ENCODE measurements around the gene OMA1. TPM values are rescaled to one million over a fixed set of nuclear protein-coding genes. Genes with fewer than 3 reads are reported as not detected.
A peak's percentile ranks its signal among the peaks of the same experiment; 100 is the strongest.

Gene OMA1
- 12.1 and 17.3 TPM in 2 replicates for polyA plus RNA-seq (2011; rRNA removed)
- 8.1 and 8.9 TPM in 2 replicates for polyA minus RNA-seq (2011; rRNA and poly(A)+ RNA removed)

DNA sequence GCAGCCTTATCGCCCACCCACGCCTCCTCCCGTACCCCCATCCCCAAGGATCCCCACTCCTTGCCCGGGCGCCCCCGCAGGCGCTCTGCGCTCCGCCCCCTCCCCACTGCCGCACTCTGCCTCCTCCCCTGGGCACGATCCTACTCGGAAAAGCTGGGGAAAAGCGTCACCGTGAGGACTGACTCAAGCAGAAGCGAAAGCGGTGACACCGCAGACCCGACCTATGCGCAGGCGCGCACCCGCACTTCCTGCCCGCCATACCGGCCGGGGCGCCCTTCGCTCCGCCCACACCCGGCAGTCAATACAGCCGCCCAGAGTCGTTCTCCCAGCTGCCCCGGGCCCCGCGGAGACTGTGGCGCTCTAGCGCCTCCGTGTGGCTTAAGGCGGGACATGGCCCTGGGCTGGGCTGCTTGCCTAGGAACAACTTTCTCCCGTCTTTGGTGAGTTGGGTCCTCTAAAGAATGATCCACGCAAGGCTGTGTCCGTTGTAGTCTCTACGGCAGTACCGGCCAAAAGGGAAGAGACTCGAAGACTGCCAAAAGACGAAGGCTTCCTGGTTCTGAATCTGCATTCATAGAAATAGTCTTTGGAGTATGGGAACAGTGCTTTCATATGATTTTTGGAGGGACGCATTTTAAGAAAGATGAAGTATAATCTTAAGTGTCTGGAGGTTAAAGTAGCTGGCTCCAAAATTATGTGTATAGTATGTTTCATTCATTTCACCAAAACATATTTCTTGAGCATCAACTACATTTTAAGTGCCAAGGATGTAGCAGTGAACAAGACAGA is at the start of gene OMA1:
Gene OMA1, minus strand, starts transcription at position 207 of the 789 bp plus-strand sequence. CDS start 7,432 bp downstream, outside the sequence.
- Histone ChIP-seq H3K4me3 (ENCODE audit: low read depth, low read length) (peak within 1 kb of the TSS; percentile 75), H3K27me3 (ENCODE audit: control insufficient read depth, insufficient read depth, low read length) (peaks cover 18% of the 10 kb centered on the region), H3K9me3 (ENCODE audit: control insufficient read depth, insufficient read depth, low read length) (no peaks in the 10 kb centered on the region), H3K27ac (ENCODE audit: low read depth, low read length) (peak within 1 kb of the TSS; percentile 97)
- CTCF ChIA-PET: interaction anchor here (0.6 to 6.1 kb wide), 28 partner anchors 9 to 123 kb away, joined by 3 to 75 read pairs (median 5); no protein-coding TSS in a partner anchor
- POLR2A ChIA-PET: interaction anchor here (0.6 to 1.3 kb wide), 11 partner anchors 19 to 1238 kb away, joined by 3 to 11 read pairs (median 6); no protein-coding TSS in a partner anchor
- TF ChIP-seq, protein P1, sequence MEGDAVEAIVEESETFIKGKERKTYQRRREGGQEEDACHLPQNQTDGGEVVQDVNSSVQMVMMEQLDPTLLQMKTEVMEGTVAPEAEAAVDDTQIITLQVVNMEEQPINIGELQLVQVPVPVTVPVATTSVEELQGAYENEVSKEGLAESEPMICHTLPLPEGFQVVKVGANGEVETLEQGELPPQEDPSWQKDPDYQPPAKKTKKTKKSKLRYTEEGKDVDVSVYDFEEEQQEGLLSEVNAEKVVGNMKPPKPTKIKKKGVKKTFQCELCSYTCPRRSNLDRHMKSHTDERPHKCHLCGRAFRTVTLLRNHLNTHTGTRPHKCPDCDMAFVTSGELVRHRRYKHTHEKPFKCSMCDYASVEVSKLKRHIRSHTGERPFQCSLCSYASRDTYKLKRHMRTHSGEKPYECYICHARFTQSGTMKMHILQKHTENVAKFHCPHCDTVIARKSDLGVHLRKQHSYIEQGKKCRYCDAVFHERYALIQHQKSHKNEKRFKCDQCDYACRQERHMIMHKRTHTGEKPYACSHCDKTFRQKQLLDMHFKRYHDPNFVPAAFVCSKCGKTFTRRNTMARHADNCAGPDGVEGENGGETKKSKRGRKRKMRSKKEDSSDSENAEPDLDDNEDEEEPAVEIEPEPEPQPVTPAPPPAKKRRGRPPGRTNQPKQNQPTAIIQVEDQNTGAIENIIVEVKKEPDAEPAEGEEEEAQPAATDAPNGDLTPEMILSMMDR (IDR thresholded peaks at IDR 0.05; ENCODE audit: low read depth, low read length): peak; percentile 99
- DNase-seq (ENCODE audit: low read depth, low spot score): peak; percentile 96

DNA sequence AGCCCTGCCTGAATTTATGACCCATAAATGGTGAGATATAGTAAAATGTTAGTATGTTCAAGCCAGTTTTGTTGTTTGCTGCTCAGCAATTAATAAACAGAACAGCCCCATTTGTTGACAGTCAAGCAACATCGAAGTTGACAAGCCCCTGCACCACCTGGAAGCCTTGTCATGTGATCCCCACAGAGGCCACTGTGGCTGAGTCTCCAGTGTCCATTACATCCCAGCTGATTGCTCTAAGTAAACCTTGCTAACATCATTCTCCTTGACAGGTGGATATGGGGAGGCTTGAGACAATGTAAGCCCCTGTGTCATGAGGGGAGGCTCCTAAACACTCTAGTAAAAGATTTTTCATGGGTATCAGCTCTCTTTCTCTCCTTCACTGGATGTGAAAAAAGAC is 48.0 kb upstream of the OMA1 start:
- ChIA-PET CTCF (interaction anchor here (0.9 to 2.3 kb wide), 2 partner anchors 58 to 79 kb away, joined by 5 to 7 read pairs; no protein-coding TSS in a partner anchor), POLR2A (no interaction called here)
- peaks cover 9% of the 10 kb centered on the region for H3K27me3 ChIP-seq (ENCODE audit: control insufficient read depth, insufficient read depth, low read length)
- H3K9me3 ChIP-seq (ENCODE audit: control insufficient read depth, insufficient read depth, low read length): no peaks in the 10 kb centered on the region; the same call in 1 of the 2 replicates
- no peak overlapping the region for H3K4me3 ChIP-seq (ENCODE audit: low read depth, low read length)
- TF ChIP-seq, protein P1 (IDR thresholded peaks at IDR 0.05; ENCODE audit: low read depth, low read length): no peak
- no peak for DNase-seq (ENCODE audit: low read depth, low spot score)
- H3K27ac ChIP-seq (ENCODE audit: low read depth, low read length): no peak overlapping the region

DNA sequence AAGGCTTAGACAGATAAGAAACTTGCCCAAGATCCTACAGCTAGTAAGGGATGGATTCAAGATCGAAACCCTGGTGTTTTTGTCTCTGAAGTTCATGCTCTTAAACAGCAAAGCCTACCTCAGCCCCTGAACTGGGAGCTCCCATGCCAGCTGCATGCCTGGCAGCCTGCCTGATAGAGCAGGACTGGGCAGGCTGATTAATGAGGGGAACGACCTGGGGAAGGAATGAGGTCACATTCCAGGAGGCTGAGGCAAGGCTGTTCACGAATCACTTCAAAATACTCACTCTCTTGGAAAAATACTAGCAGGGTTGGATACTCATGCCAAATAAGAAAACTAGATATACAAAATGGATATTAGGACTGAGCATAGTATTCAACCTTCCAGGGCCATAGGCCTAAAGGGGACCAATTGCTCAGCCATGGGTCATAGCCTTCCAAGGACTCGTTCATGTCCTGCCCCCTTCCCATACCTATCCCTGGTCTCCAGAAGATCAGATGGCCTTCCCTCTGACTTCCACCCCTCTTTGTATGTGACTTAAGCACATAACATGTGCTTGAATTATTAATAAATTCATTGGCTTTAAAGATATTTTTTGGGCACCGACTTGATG is 46.1 kb upstream of the OMA1 start:
- POLR2A ChIA-PET: interaction anchor here (0.7 to 1.0 kb wide), 2 partner anchors 8 to 33 kb away, joined by 3 read pairs; no protein-coding TSS in a partner anchor

DNA sequence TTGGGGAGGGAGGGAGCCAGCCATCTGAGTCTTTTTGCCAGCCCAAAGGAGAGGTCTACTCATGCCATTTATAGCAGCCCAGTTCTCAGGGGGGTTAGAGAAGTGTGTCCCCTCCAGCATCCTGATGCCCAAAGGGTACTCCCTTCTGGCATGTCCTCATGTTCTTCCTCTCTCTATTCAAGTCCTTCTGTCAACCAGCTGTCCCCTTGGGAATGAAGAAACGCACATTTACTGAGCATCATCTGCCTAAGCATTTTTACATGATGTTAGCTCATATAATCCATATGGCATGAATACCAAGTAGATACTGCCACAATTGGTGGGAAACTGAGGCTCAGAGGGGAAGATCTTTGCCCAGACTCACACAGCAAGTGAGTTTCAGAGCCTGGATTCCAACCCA is 45.3 kb upstream of the OMA1 start:
- Histone ChIP-seq H3K4me3 (ENCODE audit: low read depth, low read length) (no peak overlapping the region), H3K9me3 (ENCODE audit: control insufficient read depth, insufficient read depth, low read length) (no peaks in the 10 kb centered on the region; the same call in 1 of the 2 replicates), H3K27me3 (ENCODE audit: control insufficient read depth, insufficient read depth, low read length) (peaks cover 6% of the 10 kb centered on the region), H3K27ac (ENCODE audit: low read depth, low read length) (no peak overlapping the region)
- POLR2A ChIA-PET: interaction anchor here (0.7 to 1.0 kb wide), 2 partner anchors 7 to 33 kb away, joined by 3 read pairs; no protein-coding TSS in a partner anchor
- TF ChIP-seq, protein P1 (IDR thresholded peaks at IDR 0.05; ENCODE audit: low read depth, low read length): no peak
- CTCF ChIA-PET: interaction anchor here (1.0 kb wide), 1 partner anchor 45 kb away, joined by 3 read pairs; the partner anchor contains the start of gene OMA1
- DNase-seq (ENCODE audit: low read depth, low spot score): no peak

More for the DNA sequence above, 46.1 kb upstream of the OMA1 start:
- H3K4me3 ChIP-seq (ENCODE audit: low read depth, low read length): no peak overlapping the region
- peaks cover 6% of the 10 kb centered on the region for H3K27me3 ChIP-seq (ENCODE audit: control insufficient read depth, insufficient read depth, low read length)
- TF ChIP-seq, protein P1 (IDR thresholded peaks at IDR 0.05; ENCODE audit: low read depth, low read length): no peak
- peak overlapping the region; percentile 22 for H3K27ac ChIP-seq (ENCODE audit: low read depth, low read length)
- peak; percentile 80 for DNase-seq (ENCODE audit: low read depth, low spot score)
- CTCF ChIA-PET: interaction anchor here (1.0 kb wide), 1 partner anchor 46 kb away, joined by 3 read pairs; the partner anchor contains the start of gene OMA1
- no peaks in the 10 kb centered on the region; the same call in 1 of the 2 replicates for H3K9me3 ChIP-seq (ENCODE audit: control insufficient read depth, insufficient read depth, low read length)
